HG02623 (cell line): Measurements from ENCODE around the gene ERRFI1.

Source experiments
- ATAC-seq: cut with Tn5 transposase; IDR thresholded peaks from one replicate; pipeline ENCODE4 v1.9.1; 2021; ENCODE audit warnings: moderate library complexity; ENCODE audit not compliant: unreplicated experiment

The ERRFI1 gene

GRCh38 chr1:8004803-8005573 is 21.1 kb downstream of the ERRFI1 start:
- no peak for ATAC-seq

DNA sequence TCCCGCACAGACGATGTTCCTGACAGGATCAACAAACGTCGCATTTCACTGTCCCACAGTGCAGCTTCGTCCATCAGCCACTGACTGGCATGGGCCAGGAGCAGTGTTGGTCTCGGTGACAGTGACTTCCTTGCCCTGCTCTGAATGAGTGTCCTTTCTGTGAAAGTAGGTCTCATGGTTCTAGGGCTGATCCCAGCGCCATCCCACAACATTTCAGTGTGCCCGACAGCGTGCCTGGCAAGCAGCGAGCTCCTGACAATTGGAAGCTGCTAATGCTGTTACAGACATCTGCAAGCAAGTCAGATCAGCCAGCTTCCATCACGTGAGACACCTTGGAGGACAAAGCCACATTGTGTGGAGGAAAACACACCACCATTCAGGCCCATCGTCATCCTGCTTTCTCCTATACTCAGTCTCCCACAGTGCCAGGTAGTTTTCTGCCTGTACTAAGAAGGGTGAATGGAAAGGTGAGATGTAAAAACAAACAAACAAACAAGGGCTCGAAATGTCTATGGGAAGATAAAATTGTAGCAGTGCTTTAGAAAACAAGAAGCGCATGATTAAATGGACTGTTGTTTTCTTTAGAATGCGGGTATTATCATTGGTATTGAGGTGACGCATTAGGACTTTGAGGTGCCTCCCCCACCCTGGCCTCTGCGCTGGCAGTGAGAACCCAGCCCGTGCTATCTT is 21.9 kb downstream of the ERRFI1 start:
- no peak for ATAC-seq

DNA sequence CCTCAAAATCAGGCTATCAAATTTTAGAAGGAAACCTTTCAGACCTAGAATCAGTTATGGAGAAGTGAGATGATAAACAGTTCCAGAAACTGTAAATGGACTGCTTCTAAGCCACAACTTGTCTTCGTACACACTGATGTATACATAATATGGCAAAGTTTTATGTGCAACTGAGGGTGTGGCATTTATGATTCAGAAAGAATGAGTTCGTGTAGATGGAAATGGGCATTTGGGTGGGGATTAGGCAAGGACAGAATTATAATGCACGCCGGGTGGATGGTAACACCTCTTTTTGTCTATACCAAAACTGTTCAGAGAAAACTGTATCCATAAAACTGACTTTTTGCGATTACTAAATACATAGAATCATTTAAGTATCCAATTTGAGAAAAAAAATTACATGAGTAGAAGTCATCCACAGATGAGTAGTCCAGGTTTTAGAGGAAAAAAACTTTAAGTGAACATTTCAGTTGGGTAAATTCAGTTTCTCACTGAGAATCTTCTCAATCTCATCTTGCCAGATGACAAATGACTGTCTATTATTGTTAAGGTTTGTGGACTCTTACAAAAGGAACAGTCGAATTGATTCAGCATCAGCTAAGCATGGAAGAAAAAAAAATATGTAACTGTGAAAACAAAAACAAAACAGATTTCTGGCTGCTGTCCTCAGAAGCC is 22.5 kb downstream of the ERRFI1 start:
- ATAC-seq: no peak

- no peak for ATAC-seq
Observed at GRCh38 chr1:8002921-8003320, 23.2 kb downstream of the ERRFI1 start.

- ATAC-seq: no peak
Observed at GRCh38 chr1:8002329-8002910, 23.7 kb downstream of the ERRFI1 start.

- no peak for ATAC-seq
Observed at GRCh38 chr1:7995437-7995836, 30.7 kb downstream of the ERRFI1 start.

DNA sequence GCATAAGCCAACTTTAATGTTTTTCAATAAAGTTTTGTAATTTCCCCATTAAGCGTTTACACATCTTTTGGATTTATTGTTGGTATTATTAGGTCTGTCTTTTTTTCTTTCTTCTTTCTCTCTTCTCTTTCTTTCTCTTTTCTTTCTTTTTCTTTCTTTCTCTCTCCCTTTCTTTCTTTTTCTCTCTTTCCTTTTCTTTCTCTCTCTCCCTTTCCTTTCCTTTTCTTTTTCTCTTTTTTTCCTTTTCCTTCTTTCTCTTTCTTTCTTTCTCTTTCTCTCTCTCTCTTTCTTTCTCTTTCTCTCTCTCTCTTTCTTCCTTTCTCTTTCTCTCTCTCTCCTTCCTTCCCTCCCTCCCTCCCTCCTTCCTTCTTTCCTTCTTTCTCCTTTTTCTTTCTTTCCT is 31.3 kb downstream of the ERRFI1 start:
- ATAC-seq: no peak

DNA sequence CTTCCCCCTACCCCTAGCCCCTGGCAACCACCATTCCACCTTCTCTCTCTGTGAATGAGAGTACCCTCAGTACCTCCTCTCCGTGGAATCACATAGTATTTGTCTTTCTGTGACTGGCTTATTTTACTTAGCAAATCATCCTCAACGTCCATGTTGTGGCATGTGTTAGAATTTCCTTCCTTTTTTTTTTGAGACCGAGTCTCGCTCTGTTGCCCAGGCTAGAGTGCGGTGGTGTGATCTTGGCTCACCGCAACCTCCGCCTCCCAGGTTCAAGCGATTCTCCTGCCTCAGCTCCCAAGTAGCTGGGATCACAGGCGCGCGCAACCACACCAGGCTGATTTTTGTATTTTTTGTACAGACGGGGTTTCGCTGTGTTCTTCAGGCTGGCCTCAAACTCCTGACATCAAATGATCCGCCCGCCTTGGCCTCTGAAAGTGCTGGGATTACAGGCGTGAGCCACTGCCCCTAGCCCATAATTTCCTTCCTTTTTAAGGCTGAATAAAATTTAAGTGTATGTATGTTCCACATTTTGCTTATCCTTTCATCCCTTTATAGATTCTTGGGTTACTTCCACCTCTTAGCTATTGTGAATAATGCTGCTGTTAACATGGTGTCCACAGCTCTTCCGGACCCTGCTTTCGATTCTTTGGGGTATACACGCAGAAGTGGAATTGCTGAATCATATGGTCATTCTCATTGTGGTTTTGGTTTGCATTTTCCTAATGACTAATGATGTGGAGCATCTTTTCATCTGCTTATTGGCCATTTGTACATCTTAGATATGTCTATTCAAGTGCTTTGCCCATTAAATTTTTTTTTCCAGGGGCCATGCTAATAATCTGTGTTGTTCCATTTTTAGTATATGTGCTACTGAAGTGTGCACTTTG is 32.3 kb downstream of the ERRFI1 start:
- no peak for ATAC-seq

GRCh38 chr1:7992885-7993284 is 33.2 kb downstream of the ERRFI1 start:
- ATAC-seq: no peak

DNA sequence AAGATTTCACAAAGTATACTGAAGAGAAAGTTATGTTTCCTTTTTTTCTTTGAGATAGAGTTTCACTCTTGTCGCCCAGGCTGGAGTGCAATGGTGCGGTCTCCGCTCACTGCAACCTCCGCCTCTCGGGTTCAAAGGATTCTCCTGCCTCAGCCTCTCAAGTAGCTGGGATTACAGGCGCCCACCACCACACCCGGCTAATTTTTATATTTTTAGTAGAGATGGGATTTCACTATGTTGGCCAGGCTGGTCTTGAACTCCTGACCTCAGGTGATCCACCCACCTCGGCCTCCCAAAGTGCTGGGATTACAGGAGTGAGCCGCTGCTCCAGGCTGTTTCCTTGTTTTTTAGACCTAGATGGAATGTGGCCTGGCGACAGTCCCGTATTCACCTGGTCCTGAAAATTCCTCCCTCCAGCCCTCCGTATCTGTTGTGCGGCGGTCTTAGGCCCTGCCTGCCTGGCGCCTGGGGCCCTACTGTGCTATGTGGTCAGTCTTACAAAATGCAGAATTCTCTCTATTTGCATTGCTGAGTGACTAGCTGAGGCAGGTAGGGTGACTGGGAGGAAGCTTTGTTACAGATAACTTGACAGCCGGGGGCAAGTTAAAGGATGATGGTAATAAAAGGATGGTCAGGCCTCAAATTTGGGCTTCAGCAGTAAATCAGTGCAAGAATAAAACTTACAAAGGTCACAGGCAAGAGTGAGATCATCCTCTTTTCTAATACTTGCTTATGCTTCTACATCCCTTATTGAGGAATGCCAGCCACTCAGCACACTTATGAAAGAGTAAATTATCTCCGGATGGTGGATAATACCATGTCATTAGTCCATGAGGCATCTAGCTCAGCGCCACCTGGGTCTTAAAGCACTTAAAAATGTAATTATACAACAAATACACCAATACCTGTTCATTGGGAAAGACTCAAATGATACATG is 34.3 kb downstream of the ERRFI1 start:
- ATAC-seq: no peak

DNA sequence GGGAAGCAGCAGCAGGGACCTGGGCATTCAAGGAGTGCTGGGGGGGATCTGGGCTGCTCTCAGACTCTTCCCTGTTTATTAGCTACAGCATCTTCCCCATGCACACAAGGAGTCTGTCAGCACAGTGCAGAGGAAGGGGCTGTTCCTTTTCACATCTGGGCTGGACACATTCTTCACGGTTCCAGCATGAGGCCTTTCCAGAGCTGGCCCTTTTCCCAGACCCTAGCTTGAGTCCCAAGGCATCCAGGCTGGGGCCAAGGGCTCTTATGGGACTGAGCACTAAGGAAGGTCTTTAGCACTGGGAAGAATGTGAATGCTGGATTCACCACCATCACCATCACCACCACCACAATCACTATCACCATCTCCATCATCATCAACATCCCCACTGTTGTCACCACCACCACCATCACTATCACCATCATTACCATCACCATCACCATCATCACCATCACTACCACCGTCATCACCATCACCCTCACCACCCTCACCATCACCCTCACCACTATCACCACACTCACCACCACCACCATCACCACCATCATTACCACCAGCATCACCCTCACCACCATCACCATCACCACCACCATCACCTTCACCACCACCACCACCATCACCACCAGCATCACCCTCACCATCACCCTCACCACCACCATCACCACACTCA is 36.2 kb downstream of the ERRFI1 start:
- ATAC-seq: no peak

DNA sequence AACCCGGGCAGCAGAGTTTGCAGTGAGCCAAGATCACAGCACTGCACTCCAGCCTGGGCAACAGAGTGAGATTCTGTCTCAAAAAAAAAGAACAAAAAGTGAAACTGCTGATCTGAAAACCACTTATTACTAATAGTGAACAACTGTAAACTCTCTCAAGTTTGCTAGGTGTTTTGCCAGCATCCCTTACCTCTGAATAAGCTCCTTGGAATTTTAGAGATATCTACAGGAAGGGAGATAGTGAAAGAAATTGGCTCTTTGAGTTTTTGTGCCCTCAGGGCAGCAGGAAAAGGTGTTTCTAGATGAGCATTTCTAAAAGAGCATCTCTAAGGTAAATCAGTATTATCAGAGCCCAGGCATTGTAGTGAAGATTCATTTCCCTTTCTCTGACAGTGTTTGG is 37.5 kb downstream of the ERRFI1 start:
- no peak for ATAC-seq

DNA sequence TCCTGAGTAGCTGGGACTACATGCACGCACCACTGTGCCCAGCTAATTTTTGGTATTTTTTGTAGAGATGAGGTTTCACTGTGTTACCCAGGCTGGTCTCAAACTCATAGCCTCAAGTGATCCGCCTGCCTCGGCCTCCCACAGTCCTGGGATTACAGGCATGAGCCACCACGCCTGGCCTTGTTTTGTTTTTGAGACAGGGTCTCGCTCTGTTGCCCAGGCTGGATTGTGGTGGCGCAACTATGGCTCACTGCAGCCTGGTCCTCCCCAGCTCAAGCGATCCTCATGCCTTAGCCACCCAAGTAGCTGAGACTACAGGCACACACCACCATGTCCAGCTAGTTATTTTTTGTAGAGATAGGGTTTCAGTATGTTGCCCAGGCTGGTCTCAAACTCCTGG is 38.6 kb downstream of the ERRFI1 start:
- ATAC-seq: no peak

DNA sequence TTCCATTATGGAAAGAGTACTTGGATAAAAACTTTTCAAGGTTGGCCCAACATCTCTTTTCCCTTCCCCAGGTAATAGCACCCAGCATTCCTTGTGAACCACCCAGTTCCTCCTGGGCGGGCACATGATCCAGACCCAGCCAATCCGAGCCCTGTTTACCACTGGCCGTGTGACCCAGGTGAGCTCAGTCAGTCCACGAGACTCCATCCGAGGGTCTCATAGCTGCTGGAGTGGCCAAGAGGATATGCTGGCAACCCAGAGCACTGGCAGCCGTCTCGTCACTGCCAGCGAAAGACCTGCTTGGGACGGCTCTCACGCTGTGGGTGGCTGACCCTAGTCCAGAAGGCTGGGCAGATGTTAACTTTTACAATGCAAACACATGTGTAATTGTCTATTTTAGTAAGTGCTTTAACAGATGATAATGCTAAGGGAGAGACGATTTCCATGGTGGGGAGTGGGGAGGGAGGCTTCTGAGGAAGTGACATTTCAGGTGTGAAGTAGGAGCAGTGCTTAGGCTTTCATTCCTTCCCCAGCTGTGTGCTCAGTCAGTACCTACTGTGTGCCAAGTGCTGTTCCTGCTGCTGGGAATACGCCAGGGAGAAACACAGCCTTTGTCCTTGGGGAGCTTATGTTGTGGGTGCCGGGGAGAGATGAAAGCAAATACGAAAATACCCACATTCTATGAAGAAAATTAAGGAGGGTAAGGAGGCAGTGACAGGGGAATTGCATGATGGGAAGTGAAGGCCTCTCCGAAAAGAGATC is 40.1 kb downstream of the ERRFI1 start:
- no peak for ATAC-seq

DNA sequence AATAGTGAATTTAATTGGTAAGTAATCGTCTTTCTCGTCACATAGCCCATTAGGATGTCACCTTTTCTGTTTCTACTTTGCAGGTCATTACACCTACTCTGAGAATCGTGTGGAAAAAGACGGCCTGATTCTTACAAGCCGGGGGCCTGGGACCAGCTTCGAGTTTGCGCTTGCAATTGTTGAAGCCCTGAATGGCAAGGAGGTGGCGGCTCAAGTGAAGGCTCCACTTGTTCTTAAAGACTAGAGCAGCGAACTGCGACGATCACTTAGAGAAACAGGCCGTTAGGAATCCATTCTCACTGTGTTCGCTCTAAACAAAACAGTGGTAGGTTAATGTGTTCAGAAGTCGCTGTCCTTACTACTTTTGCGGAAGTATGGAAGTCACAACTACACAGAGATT is 41.3 kb downstream of the ERRFI1 start:
- ATAC-seq: no peak

GRCh38 chr1:7983086-7983778 is 42.9 kb downstream of the ERRFI1 start:
- ATAC-seq: no peak

DNA sequence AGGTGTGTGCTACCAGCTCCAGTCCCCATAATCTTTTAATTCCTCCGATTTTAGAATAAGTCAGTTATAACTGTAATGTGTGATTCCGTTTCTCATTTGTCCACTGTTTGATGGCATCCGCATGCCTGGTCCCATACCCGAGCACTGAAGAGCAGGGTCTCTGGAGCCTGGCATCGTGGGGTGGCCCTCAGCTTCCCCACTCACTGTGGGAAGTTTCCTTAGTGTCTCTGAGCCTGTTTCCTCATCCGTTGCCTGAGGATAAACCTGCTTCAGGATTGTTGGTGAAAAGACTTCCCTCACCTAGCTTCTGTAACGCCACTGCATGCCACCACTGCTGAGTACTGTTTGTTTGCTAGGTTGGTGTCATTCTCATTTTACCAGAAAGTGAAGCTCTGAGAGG is 45.1 kb downstream of the ERRFI1 start:
- ATAC-seq: no peak
